ENCODE results near the gene RAVER1.
A peak's percentile ranks its signal among the peaks of the same experiment; 100 is the strongest.

The RAVER1 gene

GRCh38 chr19:10315335-10316214 lies 17.8 kb downstream of the RAVER1 start, which contains the start of gene FDX2:
FDX2 (minus strand) TSS chr19:10316015; CDS start chr19:10315996, 19 bp downstream.
- Histone ChIP-seq H2AFZ (peak within 1 kb of the TSS; percentile 98), H3K9me3 (ENCODE audit: control insufficient read depth, low read length) (no peaks in the 10 kb centered on the region), H3K4me2 (ENCODE audit: low read length) (peak within 1 kb of the TSS; percentile 94), H3K9ac (peak within 1 kb of the TSS; percentile 21), H3K4me3 (ENCODE audit: low read depth, low read length) (peak within 1 kb of the TSS; percentile 93), H3K27me3 (ENCODE audit: control insufficient read depth, insufficient read depth, low read length) (no peaks in the 10 kb centered on the region), H3K27ac (peak within 1 kb of the TSS; percentile 68), H3K79me2 (no peaks in the 10 kb centered on the region), H3K36me3 (ENCODE audit: control insufficient read depth, insufficient read depth, low read length) (no peaks in the 10 kb centered on the region), H3K4me1 (peaks cover 9% of the 10 kb centered on the region)
- no peak for TF ChIP-seq CTCF (IDR thresholded peaks at IDR 0.05)

GRCh38 chr19:10309423-10309822 lies 23.9 kb downstream of the RAVER1 start, which contains the start of gene ZGLP1:
ZGLP1 (minus strand) TSS chr19:10309815.
- no peak within 1 kb of the TSS for H2AFZ ChIP-seq
- no peak within 1 kb of the TSS for H3K9ac ChIP-seq
- TF ChIP-seq CTCF (IDR thresholded peaks at IDR 0.05), result no peak
- H3K36me3 ChIP-seq (ENCODE audit: control insufficient read depth, insufficient read depth, low read length), result no peaks in the 10 kb centered on the region
- no peaks in the 10 kb centered on the region for H3K27me3 ChIP-seq (ENCODE audit: control insufficient read depth, insufficient read depth, low read length)
- no peaks in the 10 kb centered on the region for H3K9me3 ChIP-seq (ENCODE audit: control insufficient read depth, low read length)
- H3K4me3 ChIP-seq (ENCODE audit: low read depth, low read length), result no peak within 1 kb of the TSS
- no peaks in the 10 kb centered on the region for H3K4me1 ChIP-seq
- H3K79me2 ChIP-seq, result no peaks in the 10 kb centered on the region
- no peak within 1 kb of the TSS for H3K27ac ChIP-seq
- H3K4me2 ChIP-seq (ENCODE audit: low read length), result no peak within 1 kb of the TSS

GRCh38 chr19:10306327-10306726 lies 27.0 kb downstream of the RAVER1 start:
- Histone ChIP-seq H3K9ac (no peak overlapping the region), H3K27ac (no peak overlapping the region), H3K4me1 (no peaks in the 10 kb centered on the region), H3K4me2 (ENCODE audit: low read length) (no peak overlapping the region), H3K27me3 (ENCODE audit: control insufficient read depth, insufficient read depth, low read length) (no peaks in the 10 kb centered on the region), H3K9me3 (ENCODE audit: control insufficient read depth, low read length) (no peaks in the 10 kb centered on the region), H3K36me3 (ENCODE audit: control insufficient read depth, insufficient read depth, low read length) (no peaks in the 10 kb centered on the region), H3K79me2 (no peaks in the 10 kb centered on the region), H3K4me3 (ENCODE audit: low read depth, low read length) (no peak overlapping the region), H2AFZ (no peak overlapping the region)
- no peak for TF ChIP-seq CTCF (IDR thresholded peaks at IDR 0.05)

GRCh38 chr19:10305139-10305806 lies 28.1 kb downstream of the RAVER1 start:
- H3K79me2 ChIP-seq, result no peaks in the 10 kb centered on the region
- no peak overlapping the region for H3K4me2 ChIP-seq (ENCODE audit: low read length)
- no peak overlapping the region for H3K27ac ChIP-seq
- no peaks in the 10 kb centered on the region for H3K27me3 ChIP-seq (ENCODE audit: control insufficient read depth, insufficient read depth, low read length)
- no peak overlapping the region for H3K4me3 ChIP-seq (ENCODE audit: low read depth, low read length)
- H3K9me3 ChIP-seq (ENCODE audit: control insufficient read depth, low read length), result no peaks in the 10 kb centered on the region
- no peak overlapping the region for H3K9ac ChIP-seq
- H3K4me1 ChIP-seq, result no peaks in the 10 kb centered on the region
- no peak overlapping the region for H2AFZ ChIP-seq
- no peaks in the 10 kb centered on the region for H3K36me3 ChIP-seq (ENCODE audit: control insufficient read depth, insufficient read depth, low read length)
- no peak for TF ChIP-seq CTCF (IDR thresholded peaks at IDR 0.05)
